COR-L47 (cell line): ENCODE results near the gene MYO10.

Experiments
- DNase-seq: peaks from one replicate; lab custom pipeline; 2025; lab: John Stamatoyannopoulos, UW

The MYO10 gene

GRCh38 chr5:16943846-16944678, 8.0 kb upstream of the MYO10 start:
- no peak for DNase-seq

- no peak for DNase-seq
Observed at GRCh38 chr5:16937503-16938161, 1.5 kb upstream of the MYO10 start.

- DNase-seq = no peak
Observed at GRCh38 chr5:16936989-16937438, 926 bp upstream of the MYO10 start.

GRCh38 chr5:16935231-16936149, 598 bp downstream of the MYO10 start:
- peak; percentile 17 for DNase-seq

- DNase-seq = no peak
Observed at GRCh38 chr5:16934677-16935153, 1.4 kb downstream of the MYO10 start.

GRCh38 chr5:16934123-16934522, 2.0 kb downstream of the MYO10 start:
- peak; percentile 14 for DNase-seq

GRCh38 chr5:16933337-16933736, 2.8 kb downstream of the MYO10 start:
- DNase-seq = no peak

GRCh38 chr5:16932401-16932800, 3.7 kb downstream of the MYO10 start:
- no peak for DNase-seq

- DNase-seq = no peak
Observed at GRCh38 chr5:16931334-16932110, 4.6 kb downstream of the MYO10 start.

GRCh38 chr5:16930496-16930895, 5.6 kb downstream of the MYO10 start:
- no peak for DNase-seq

- no peak for DNase-seq
Observed at GRCh38 chr5:16929831-16930230, 6.3 kb downstream of the MYO10 start.

GRCh38 chr5:16929347-16929746, 6.7 kb downstream of the MYO10 start:
- no peak for DNase-seq

GRCh38 chr5:16927613-16928012, 8.5 kb downstream of the MYO10 start:
- DNase-seq = no peak

GRCh38 chr5:16926417-16926816, 9.7 kb downstream of the MYO10 start:
- DNase-seq = no peak

- no peak for DNase-seq
Observed at GRCh38 chr5:16924206-16924605, 11.9 kb downstream of the MYO10 start.

GRCh38 chr5:16922430-16922829, 13.7 kb downstream of the MYO10 start:
- no peak for DNase-seq

- DNase-seq = no peak
Observed at GRCh38 chr5:16921211-16921610, 14.9 kb downstream of the MYO10 start.

GRCh38 chr5:16920109-16920816, 15.8 kb downstream of the MYO10 start:
- DNase-seq = no peak

- DNase-seq = no peak
Observed at GRCh38 chr5:16918891-16919671, 17.0 kb downstream of the MYO10 start.

GRCh38 chr5:16918156-16918555, 17.9 kb downstream of the MYO10 start:
- DNase-seq = no peak
